ENCODE data around the gene UPF1. TPM values are rescaled to one million over a fixed set of nuclear protein-coding genes. Genes with fewer than 3 reads are reported as not detected.
A peak's percentile ranks its signal among the peaks of the same experiment; 100 is the strongest.

UPF1 gene
- polyA plus RNA-seq, 5 donors: 34.0 to 58.4 (median 52.9) TPM

- no peak for DNase-seq
These were observed 22.1 kb downstream of the UPF1 start for GRCh38 chr19:18853755-18854427.

GRCh38 chr19:18854982-18855381 lies 23.2 kb downstream of the UPF1 start:
- no peak for DNase-seq

- no peak for DNase-seq
These were observed 24.1 kb downstream of the UPF1 start for GRCh38 chr19:18855647-18856384.

GRCh38 chr19:18856385-18857126 lies 24.8 kb downstream of the UPF1 start:
- no peak for DNase-seq

GRCh38 chr19:18857223-18857622 lies 25.5 kb downstream of the UPF1 start:
- no peak for DNase-seq

GRCh38 chr19:18858906-18859646 lies 27.3 kb downstream of the UPF1 start:
- no peak for DNase-seq

GRCh38 chr19:18859676-18860301 lies 28.0 kb downstream of the UPF1 start:
- no peak for DNase-seq

GRCh38 chr19:18860302-18860700 lies 28.5 kb downstream of the UPF1 start:
- no peak for DNase-seq

GRCh38 chr19:18860725-18861124 lies 29.0 kb downstream of the UPF1 start:
- DNase-seq: no peak

- DNase-seq: no peak
These were observed 29.5 kb downstream of the UPF1 start for GRCh38 chr19:18861235-18861634.

- DNase-seq: no peak
These were observed 30.2 kb downstream of the UPF1 start for GRCh38 chr19:18861917-18862316.

- no peak for DNase-seq
These were observed 31.4 kb downstream of the UPF1 start for GRCh38 chr19:18862976-18863842.

- no peak for DNase-seq
These were observed 32.1 kb downstream of the UPF1 start for GRCh38 chr19:18863843-18864362.

- no peak for DNase-seq
These were observed 33.6 kb downstream of the UPF1 start for GRCh38 chr19:18865106-18865972.

GRCh38 chr19:18865973-18866799 lies 34.4 kb downstream of the UPF1 start:
- DNase-seq: peak in 1 of 2 donors; percentile 45

- DNase-seq: no peak
These were observed 35.0 kb downstream of the UPF1 start for GRCh38 chr19:18866800-18867123.

GRCh38 chr19:18867199-18867598 lies 35.4 kb downstream of the UPF1 start:
- no peak for DNase-seq

GRCh38 chr19:18867751-18868150 lies 36.0 kb downstream of the UPF1 start:
- DNase-seq: no peak
